Muscle layer of duodenum (tissue), 2 donors: ENCODE measurements around the gene RAC2.
A peak's percentile ranks its signal among the peaks of the same experiment; 100 is the strongest.

Experiments used
- H3K27ac ChIP-seq: one replicate; pipeline ENCODE4 v1.7.0; 2013; ENCODE audit warnings: mild to moderate bottlenecking, low read length
- H3K27me3 ChIP-seq: one replicate; pipeline ENCODE4 v1.7.0; 2013; ENCODE audit warnings: low read depth, mild to moderate bottlenecking, control low read depth, low read length
- H3K36me3 ChIP-seq, 2 donors: one replicate each; pipeline ENCODE4 v1.7.0; 2013; ENCODE audit warnings: low read length in 2 of 2, control low read depth in 1 of 2, mild to moderate bottlenecking in 1 of 2; ENCODE audit not compliant: insufficient read depth in 2 of 2, control insufficient read depth in 1 of 2
- H3K4me1 ChIP-seq, 2 donors: one replicate each; pipeline ENCODE4 v1.7.0; 2013; ENCODE audit warnings: low read length in 2 of 2, mild to moderate bottlenecking in 2 of 2, control low read depth in 1 of 2, moderate library complexity in 1 of 2; ENCODE audit not compliant: insufficient read depth in 2 of 2, control insufficient read depth in 1 of 2
- H3K4me3 ChIP-seq, 2 donors: one replicate each; pipeline ENCODE4 v1.7.0; 2013; ENCODE audit warnings: low read length in 2 of 2, low read depth in 1 of 2, mild to moderate bottlenecking in 1 of 2
- H3K9me3 ChIP-seq, 2 donors: one replicate each; pipeline ENCODE4 v1.7.0; 2013; ENCODE audit warnings: low read length in 2 of 2, control low read depth in 1 of 2, mild to moderate bottlenecking in 1 of 2; ENCODE audit not compliant: control insufficient read depth in 1 of 2
- donor health status: healthy.

The RAC2 gene

DNA sequence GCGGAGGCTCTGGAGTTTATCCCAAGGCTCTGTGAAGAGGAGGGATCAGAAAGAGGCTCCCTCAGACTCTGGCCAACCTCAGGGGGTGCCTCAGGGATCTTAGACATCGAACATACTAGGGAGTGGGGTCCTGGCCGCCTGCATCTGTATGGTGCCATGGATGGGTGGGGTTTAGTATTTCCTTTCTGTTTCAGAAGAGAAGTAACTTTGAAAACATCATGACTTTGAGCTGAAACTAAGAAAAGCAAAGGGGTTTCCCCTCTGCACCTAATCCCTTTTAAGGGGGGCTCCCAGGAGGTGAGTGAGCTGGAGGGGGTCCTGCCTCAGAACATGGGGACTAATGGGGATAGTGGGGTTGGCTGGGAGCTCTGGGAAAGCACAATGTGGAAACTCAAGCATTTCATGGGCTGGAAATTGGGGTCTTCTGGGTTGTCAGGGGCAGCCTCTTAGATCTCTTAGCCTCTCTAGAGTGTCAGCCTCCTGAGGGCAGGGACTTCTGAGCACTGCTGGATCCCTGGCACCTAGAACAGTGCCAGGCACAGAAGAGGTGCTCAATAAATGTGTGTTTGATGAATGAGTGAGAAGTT lies 20.0 kb downstream of the RAC2 start:
- Histone ChIP-seq H3K4me3 (no peak overlapping the region), H3K9me3 (no peaks in the 10 kb centered on the region), H3K4me1 (peaks cover 3 to 4% of the 10 kb centered on the region in 2 donors), H3K36me3 (no peaks in the 10 kb centered on the region), H3K27ac (peak overlapping the region; percentile 9), H3K27me3 (no peaks in the 10 kb centered on the region)

DNA sequence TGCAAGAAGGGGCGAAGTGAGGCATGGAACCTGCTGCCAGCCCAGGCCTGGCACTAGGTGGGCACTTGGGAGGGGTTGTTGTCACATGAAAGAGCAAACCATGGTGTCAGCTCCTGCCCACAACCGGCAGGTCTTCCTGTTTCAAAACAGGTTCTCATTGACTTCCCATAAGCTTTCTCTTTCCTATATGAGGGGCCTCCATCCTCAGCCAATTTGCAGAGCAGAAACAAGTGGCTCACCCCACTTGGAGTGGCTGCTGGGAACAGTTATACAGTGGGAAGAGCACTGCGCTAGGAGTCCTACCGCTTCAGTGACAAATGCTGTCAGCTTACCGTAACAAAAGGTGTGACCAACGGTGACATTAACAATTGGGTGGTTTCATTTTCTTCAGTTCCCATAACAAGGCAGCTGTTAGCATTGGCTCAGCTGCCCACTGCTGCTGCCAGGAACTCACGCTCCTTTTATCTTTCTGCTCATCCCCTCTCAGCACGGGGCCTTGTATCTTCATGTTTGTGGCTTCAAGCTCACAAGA lies 21.6 kb downstream of the RAC2 start:
- no peaks in the 10 kb centered on the region for H3K4me1 ChIP-seq
- no peaks in the 10 kb centered on the region for H3K9me3 ChIP-seq
- H3K4me3 ChIP-seq = no peak overlapping the region
- no peaks in the 10 kb centered on the region for H3K36me3 ChIP-seq
- H3K27ac ChIP-seq = peak overlapping the region; percentile 8
- H3K27me3 ChIP-seq = no peaks in the 10 kb centered on the region

DNA sequence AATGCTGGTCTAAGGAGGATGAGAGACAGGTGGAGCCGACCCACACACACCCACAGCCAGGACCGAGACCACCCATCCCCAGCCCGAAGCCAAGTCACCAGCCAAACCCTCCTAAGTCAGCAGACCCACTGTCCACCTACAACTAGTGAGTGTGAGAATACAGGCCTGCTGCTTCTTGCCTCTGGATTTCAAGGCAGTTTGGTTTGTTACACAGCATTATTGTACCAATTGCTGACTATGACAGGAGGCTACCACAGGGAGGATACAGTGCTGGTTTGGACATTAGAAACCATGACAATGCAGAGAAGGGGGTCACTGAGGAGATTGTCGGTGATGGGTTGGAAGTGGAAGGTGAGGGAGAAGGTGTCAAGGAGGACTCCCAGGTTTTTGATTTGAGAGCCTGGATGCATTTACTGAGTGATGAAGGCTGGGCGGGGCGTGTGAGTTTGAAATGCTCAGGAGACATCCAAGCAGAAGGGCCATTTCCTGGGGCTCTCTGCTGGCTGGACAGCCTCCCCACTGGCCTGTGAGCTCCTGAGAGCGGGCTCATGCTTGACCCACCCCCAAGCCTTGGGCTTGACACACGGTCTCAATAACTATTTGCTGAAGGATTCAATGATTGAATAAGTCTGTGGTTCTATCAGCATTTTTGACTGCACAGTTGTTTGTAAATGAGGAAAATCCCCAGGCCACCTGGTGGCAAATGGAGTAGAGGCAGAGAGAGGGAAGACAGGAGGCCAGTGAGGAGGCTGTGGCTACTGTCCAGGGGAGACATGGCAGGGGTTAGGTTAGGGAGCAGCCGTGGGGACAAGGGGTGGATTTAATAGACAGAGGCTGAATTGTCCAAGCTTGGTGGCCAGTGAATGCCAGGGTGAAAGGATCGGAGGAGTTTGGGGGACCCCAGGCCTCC lies 22.4 kb downstream of the RAC2 start:
- no peak overlapping the region for H3K4me3 ChIP-seq

DNA sequence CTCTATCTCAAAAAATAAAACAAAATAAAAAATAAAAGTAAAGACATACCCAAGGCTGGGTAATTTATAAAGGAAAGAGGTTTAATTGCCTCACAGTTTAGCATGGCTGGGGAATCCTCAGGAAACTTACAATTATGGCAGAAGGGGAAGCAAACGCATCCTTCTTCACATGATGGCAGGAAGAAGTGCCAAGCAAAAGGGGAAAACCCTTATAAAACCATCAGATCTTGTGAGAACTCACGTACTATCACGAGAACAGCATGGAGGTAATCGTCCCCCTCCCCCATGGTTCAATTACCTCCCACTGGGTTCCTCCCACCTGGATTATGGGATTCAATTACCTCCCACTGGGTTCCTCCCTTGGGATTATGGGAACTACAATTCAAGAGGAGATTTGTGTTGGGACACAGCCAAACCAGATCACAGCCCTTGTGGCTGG lies 23.5 kb downstream of the RAC2 start:
- Histone ChIP-seq H3K27me3 (no peaks in the 10 kb centered on the region), H3K36me3 (no peaks in the 10 kb centered on the region), H3K27ac (no peak overlapping the region), H3K4me1 (no peaks in the 10 kb centered on the region), H3K4me3 (no peak overlapping the region), H3K9me3 (no peaks in the 10 kb centered on the region)

More for the DNA sequence above, 22.4 kb downstream of the RAC2 start:
- no peaks in the 10 kb centered on the region for H3K4me1 ChIP-seq
- no peaks in the 10 kb centered on the region for H3K27me3 ChIP-seq
- H3K27ac ChIP-seq = peak overlapping the region; percentile 8
- H3K9me3 ChIP-seq = no peaks in the 10 kb centered on the region
- H3K36me3 ChIP-seq = no peaks in the 10 kb centered on the region

DNA sequence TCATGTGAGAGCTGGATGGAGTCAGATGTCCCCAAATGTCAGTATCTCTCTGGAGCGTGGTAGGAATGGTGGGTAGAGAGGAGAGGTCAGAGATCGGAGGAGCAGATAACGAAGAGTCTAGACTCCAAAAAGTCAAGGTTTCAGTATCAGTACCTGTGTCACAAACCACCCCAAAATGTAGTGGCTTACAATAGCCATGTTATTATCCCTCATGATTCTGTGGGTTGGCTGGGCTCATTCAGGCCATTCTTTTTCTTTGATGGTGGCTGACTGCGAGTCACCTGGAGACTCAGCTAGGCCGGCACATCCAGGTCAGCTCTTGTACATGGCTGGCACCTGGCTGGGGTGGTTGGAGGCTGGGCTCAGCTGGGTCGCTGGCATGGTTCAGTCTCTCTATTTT lies 24.5 kb downstream of the RAC2 start:
- no peak overlapping the region for H3K4me3 ChIP-seq
- H3K36me3 ChIP-seq = no peaks in the 10 kb centered on the region
- H3K27me3 ChIP-seq = no peaks in the 10 kb centered on the region
- H3K9me3 ChIP-seq = no peaks in the 10 kb centered on the region
- H3K4me1 ChIP-seq = no peaks in the 10 kb centered on the region
- H3K27ac ChIP-seq = peak overlapping the region; percentile 5

DNA sequence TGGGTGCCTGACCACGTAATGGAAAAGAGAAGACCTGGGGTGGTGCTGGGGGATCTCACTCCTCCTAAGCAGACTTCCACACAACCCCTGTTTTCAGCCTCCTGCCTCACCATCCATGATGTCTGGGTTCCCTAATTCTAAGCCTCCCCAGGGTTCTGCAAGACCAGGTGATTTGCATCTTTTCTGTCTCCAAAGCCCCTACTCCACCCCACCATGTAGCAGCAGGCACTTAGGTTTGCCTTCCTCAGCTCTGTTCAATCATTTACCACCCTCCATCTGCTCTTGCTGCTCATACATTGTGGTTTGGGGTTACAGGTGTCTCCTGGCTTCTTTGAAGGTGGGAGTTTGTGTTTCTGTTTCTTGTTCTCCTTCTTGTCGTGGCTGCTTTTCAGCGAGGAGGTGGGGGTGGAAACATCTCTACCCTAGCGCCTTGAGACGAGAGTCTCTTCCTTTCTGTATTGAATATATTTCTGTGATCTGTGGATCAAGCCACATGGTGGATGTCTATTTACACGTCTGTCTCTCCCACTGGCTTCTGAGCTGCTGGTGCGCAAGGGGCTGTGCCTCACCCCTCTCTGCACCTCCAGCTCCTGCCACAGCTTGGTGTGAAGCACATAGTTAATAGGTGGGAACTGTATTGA lies 25.2 kb downstream of the RAC2 start:
- no peak overlapping the region for H3K4me3 ChIP-seq

DNA sequence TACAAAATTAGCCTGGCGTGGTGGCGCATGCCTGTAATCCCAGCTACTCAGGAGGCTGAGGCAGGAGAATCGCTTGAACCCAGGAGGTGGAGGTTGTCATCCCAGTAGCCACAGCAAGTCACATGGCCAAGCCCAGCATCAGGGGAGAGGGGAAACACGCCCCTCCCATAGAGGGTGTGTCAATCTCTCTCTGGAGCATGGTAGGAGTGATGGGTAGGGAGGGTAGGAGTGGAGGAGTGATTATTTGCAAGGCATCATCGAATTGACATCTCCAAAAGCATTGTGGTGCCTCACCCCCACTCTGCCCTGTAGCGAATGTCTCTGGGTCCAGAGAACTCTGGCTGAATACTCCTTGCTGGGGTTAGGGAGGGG lies 25.7 kb downstream of the RAC2 start:
- H3K27ac ChIP-seq = no peak overlapping the region
- no peaks in the 10 kb centered on the region for H3K9me3 ChIP-seq
- no peaks in the 10 kb centered on the region for H3K36me3 ChIP-seq
- no peaks in the 10 kb centered on the region for H3K27me3 ChIP-seq
- no peaks in the 10 kb centered on the region for H3K4me1 ChIP-seq
- H3K4me3 ChIP-seq = no peak overlapping the region

More for the DNA sequence above, 25.2 kb downstream of the RAC2 start:
- Histone ChIP-seq H3K4me1 (no peaks in the 10 kb centered on the region), H3K36me3 (no peaks in the 10 kb centered on the region), H3K27ac (peak overlapping the region; percentile 5), H3K9me3 (no peaks in the 10 kb centered on the region), H3K27me3 (no peaks in the 10 kb centered on the region)

DNA sequence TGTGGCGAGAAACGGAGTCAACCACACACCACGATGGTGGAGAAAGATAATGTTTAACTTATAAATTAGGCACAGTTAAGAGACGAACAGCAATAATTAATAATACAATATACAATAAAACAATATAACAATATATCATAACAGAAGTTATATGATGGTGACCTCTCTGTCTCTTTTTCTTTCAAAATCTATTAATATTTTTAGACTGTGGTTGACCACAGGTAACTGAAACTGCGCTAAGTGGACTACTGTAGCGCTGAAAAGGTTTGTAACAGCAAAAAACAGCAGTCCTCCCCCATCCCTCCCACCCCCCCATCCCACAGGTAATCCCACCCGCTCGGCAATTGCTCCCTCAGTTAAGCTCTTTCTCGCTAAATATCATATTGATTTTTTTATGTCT lies 28.2 kb downstream of the RAC2 start:
- Histone ChIP-seq H3K36me3 (no peaks in the 10 kb centered on the region), H3K27me3 (no peaks in the 10 kb centered on the region), H3K27ac (no peak overlapping the region), H3K4me3 (no peak overlapping the region), H3K9me3 (no peaks in the 10 kb centered on the region), H3K4me1 (peaks cover 0 to 12% of the 10 kb centered on the region in 2 donors)

DNA sequence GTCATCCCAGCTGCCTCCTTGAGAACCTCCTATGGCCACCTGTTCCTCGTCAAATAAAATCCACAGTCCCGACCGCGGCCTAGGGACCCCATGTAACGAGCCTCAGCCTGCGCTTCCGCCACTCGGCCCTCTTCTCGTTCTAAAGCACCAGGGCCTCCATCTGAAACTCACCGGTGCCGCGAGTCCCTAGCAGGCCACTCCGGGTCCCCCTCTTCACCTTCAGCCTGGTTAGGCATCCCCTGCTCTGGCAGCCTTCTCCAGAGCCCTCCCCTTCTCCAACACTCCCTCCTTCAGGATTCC lies 29.4 kb downstream of the RAC2 start:
- Histone ChIP-seq H3K9me3 (no peaks in the 10 kb centered on the region), H3K27ac (no peak overlapping the region), H3K4me1 (peaks cover 0 to 12% of the 10 kb centered on the region in 2 donors), H3K36me3 (no peaks in the 10 kb centered on the region), H3K4me3 (no peak overlapping the region), H3K27me3 (no peaks in the 10 kb centered on the region)

DNA sequence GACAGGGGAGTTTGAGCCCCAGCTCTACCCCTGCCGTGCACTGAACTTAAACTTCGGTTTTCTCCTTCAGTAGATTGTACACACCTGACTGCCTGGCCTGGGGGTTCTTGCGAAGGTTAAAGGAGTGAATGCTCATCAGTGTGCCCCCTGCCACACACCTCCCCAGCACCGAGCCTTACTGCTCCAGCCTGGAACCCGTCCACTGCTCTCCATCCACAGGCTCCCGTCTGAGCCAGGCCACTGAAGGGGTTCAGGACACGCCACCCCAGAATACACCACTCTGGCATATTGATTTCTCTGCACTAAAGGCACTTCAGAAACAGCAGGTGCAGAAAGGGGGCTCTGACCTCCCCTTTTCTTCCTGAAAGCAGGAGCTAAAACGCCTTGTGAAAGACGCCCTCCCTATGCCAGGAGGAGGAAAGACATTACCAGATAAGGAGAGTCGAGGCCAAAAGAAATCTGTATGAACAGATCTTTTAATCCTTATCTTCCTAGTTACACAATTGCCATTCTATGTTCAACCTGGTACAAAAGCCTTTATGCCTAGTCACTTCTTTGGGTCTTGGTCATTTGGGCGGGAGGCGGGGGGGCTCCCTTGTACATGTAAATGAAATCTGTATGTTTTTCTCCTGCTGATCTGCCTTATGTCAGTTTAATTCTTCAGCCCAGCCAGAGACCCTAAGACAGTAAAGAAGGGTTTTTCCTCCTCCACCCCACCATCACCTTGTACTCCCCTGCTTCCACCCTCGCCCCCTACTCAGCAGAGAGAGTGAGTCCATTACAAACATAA lies 29.9 kb downstream of the RAC2 start:
- Histone ChIP-seq H3K4me1 (peaks cover 0 to 12% of the 10 kb centered on the region in 2 donors), H3K9me3 (no peaks in the 10 kb centered on the region), H3K27me3 (no peaks in the 10 kb centered on the region), H3K27ac (no peak overlapping the region), H3K36me3 (no peaks in the 10 kb centered on the region), H3K4me3 (no peak overlapping the region)
